H1 (cell line): ENCODE measurements around the gene KIAA1755. TPM values are rescaled to one million over a fixed set of nuclear protein-coding genes. Genes with fewer than 3 reads are reported as not detected.

Experiments used
- ATF3 ChIP-seq: IDR thresholded peaks from 2 replicates; pipeline ENCODE4 v1.6.1; 2011; ENCODE audit warnings: low read depth, mild to moderate bottlenecking, low read length; ENCODE audit not compliant: insufficient read depth
- FOSL1 ChIP-seq: IDR thresholded peaks from 2 replicates; pipeline ENCODE4 v1.6.1; 2011; ENCODE audit warnings: mild to moderate bottlenecking, low read depth, low read length, moderate library complexity; ENCODE audit not compliant: insufficient read depth
- GTF2F1 ChIP-seq: IDR thresholded peaks from 2 replicates; pipeline ENCODE4 v1.6.1; 2012; ENCODE audit warnings: low read depth, low read length, improper control_type of control experiment, borderline replicate concordance
- POLR2A ChIP-seq, 2 experiments: IDR thresholded peaks; 1 replicate in 1 of 2; 2 replicates in 1 of 2; pipeline ENCODE4 v1.6.1; 2011; ENCODE audit warnings: low read depth in 2 of 2, low read length in 2 of 2, mild to moderate bottlenecking in 2 of 2; ENCODE audit errors: control extremely low read depth in 1 of 2
- RFX5 ChIP-seq: IDR thresholded peaks from 2 replicates; pipeline ENCODE4 v1.6.1; 2011; ENCODE audit warnings: low read depth, low read length, improper control_type of control experiment, borderline replicate concordance
- RNF2 ChIP-seq: fragments of 200-900, 300-1000 bp; sonication (generic); IDR thresholded peaks from 2 replicates; pipeline ENCODE4 v1.7.1; 2016; ENCODE audit warnings: borderline replicate concordance, low read depth, mild to moderate bottlenecking, antibody characterized with exemption, low read length; ENCODE audit not compliant: poor library complexity, severe bottlenecking; ENCODE audit errors: missing control alignments
- RXRA ChIP-seq: IDR thresholded peaks from 2 replicates; pipeline ENCODE4 v1.6.1; 2011; ENCODE audit warnings: low read depth, mild to moderate bottlenecking, low read length, moderate library complexity; ENCODE audit not compliant: insufficient read depth
- SIRT6 ChIP-seq: IDR thresholded peaks from one replicate; pipeline ENCODE4 v1.7.1; 2012; ENCODE audit warnings: low read length, inconsistent platforms
- polyA plus RNA-seq, 7 experiments: library from polyadenylated mRNA; depleted of rRNA in 3 of 7; stranded (reverse) in 5 of 7; unstranded in 2 of 7; fragments of >200 nt in 5 of 7; fragments of 200-250 nt in 2 of 7; gene quantifications; 1 replicate in 5 of 7; 2 replicates in 1 of 7; 4 replicates in 1 of 7; pipeline versions ENCODE4 v1.2.1 to v1.2.3, GENCODE V29; 2011 to 2013; ENCODE audit warnings: missing spikeins in 2 of 7, mixed read lengths in 2 of 7
- total RNA-seq: library from RNA; stranded (reverse); fragmentation: NEBNext Ultra II Directional; extraction: Animal tissue kit (Norgen Biotek cat#: 25700); gene quantifications from 2 replicates; pipeline ENCODE4 v1.2.1, GENCODE V29; 2021

KIAA1755 gene
- total and polyA plus RNA-seq, 2 of the 8 experiments (the other 6 are each of a cell fraction or from before 2014, with no cell fraction given): 0.23 TPM; not detected in 1

- TF ChIP-seq RXRA (no peak), POLR2A (IDR thresholded peaks at IDR 0.05; ENCODE audit: control extremely low read depth in 1 of 2, low read depth in 2 of 2, low read length in 2 of 2) (no peak), RNF2 (no peak), RFX5 (no peak), ATF3 (no peak), GTF2F1 (no peak), SIRT6 (no peak), FOSL1 (no peak)
These were observed 39.9 kb downstream of the KIAA1755 start (continued) for GRCh38 chr20:38220587-38221118.
